C4-2B (cell line): ENCODE measurements around the gene SMIM1.

Experiments
- CTCF ChIP-seq: fragments of 450-650 bp; conservative IDR thresholded peaks from 2 replicates; pipeline ENCODE4 v1.5.1; 2017; ENCODE audit warnings: mild to moderate bottlenecking
- ZFX ChIP-seq: fragments of 450-650 bp; IDR thresholded peaks from 2 replicates; pipeline ENCODE4 v1.6.1; 2017

- no peak for TF ChIP-seq CTCF
- TF ChIP-seq ZFX: no peak
Measured at GRCh38 chr1:3825356-3825755, 52.8 kb downstream of the SMIM1 start.
